Stimulated activated CD8-positive, alpha-beta memory T cell treated with anti-CD3 and anti-CD28 coated beads, Interleukin-7, amount 100 ng/mL, for 1 hour (primary cell): Measurements from ENCODE around the gene PTPN9.
"Not testable (repeated sequence)": the region's sequence is repeated elsewhere in the genome, so short reads cannot be mapped to it uniquely, and the experiment has no call there.

ENCODE experiments used
- DNase-seq, 2 donors: peaks; one replicate each; pipeline ENCODE4 v3.0.0-alpha.2; 2020; ENCODE audit warnings: low read depth in 2 of 2

Gene PTPN9

GRCh38 chr15:75453703-75454470, 125.2 kb downstream of the PTPN9 start:
- peak; percentile 89 to 93 for DNase-seq

- peak in 1 of 2 donors; percentile 29 for DNase-seq
These were observed 126.0 kb downstream of the PTPN9 start for GRCh38 chr15:75452865-75453702.

DNA sequence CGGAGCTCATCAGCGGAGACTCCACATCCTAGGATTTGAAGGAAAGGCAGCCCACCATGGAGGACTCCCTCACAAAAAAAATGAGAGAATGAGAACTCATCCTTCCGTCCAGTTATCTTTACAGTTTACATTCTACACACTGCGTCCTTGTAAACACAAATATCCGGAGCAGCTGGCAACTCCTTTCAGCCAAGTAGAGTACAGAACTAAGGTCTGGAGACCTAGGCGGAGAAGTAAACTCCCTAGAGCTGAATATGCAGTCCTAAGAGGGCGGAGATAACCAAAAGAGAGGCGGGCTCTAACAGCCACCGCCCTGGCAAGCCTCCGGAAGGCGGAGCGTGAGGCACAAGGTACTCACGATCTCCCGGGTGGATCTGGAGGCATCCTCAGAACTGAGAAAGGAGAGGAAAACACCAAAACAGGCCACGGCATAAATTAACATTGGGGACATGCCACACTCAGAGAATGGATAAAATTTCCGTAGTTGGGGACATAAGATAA, 126.7 kb downstream of the PTPN9 start:
- DNase-seq = peak; percentile 42 to 49

DNA sequence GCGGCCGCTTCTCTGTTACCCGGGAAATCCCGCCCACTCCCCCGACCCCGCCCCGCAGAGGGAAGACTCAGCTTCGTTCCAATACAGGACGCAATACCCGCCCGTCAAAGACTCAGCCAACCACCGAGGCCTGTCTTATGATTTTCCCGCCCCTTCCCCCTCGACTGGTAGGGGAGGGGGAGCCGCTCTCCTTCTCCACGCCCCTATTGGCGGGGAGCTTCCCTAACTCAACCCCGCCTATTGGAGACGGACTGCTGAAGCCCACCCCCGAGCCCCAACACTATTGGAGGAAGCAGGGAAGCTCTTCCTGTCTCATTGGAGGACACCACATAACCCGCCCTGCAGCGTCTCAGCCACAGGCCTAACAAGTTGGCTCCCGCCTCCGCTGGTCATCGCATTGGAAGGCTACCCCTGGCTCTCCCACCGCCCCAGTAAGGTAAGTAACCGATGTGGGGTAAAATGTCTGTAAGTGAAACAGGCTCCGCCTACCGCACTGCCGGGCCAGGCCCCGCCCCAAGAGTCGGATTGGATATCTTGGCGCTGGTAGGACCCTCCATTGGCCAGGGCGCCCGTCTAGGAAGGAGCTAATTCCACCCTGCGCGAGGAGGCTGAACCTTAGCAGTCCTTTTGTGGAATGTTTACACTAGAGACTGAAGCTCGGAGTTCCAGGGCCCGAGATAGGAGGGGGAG, 127.3 kb downstream of the PTPN9 start, which contains the start of gene SIN3A:
Gene SIN3A, minus strand, starts transcription at position 17 of the 690 bp plus-strand sequence. CDS start 21,315 bp downstream, outside the sequence.
- DNase-seq = peak; percentile 95 to 99

GRCh38 chr15:75451202-75451673, 127.9 kb downstream of the PTPN9 start:
- DNase-seq = no peak

- peak; percentile 84 to 88 for DNase-seq
These were observed 128.6 kb downstream of the PTPN9 start for GRCh38 chr15:75450307-75451201.

DNA sequence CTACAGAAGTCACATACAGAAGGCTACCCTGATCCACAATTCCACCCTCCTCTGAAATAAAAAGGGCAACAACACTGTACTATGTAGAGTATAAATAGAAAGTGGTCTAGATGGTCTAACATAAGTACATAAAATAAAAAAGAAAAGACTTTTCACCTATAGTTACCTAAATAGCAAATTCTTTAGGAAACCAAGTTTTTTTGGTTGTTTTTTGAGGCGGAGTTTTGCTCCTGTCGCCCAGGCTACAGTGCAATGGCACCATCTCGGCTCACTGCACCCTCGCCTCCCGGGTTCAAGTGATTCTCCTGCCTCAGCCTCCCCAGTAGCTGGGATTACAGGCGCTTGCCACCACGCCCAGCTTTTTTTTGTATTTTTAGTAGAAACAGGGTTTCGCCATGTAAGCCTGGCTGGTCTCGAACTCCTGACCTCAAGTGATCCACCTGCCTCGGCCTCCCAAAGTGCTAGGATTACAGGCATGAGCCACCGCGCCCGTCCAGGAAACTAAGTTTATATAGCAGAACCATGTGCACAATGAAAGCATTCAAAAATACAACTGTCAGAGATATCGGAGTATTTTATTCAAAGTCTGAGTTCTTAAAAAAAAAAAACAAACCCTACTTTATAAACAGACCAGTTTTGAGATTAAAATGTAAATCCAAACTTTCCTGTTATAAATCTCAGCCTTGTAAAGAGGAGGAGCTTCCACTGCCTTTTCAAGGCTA, 129.4 kb downstream of the PTPN9 start:
- DNase-seq = no peak

GRCh38 chr15:75448171-75448570, 130.9 kb downstream of the PTPN9 start:
- not testable (repeated sequence) for DNase-seq

- DNase-seq = no peak
These were observed 133.0 kb downstream of the PTPN9 start for GRCh38 chr15:75446151-75446550.

DNA sequence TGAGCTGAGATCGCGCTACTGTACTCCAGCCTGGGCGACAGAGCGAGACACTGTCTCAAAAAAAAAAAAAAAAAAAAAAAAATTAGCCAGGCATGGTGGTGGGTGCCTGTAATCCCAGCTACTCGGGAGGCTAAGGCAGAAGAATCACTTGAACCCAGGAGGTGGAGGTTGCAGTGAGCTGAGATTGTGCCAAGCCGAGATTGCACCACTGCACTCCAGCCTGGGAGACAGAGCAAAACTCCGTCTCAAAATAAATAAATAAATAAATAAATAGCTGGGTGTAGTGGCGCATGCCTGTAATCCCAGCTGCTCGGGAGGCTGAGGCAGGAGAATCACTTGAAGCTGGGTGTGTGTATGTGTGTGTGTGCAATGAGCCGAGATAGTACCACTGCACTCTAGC, 133.8 kb downstream of the PTPN9 start:
- not testable (repeated sequence) for DNase-seq

DNA sequence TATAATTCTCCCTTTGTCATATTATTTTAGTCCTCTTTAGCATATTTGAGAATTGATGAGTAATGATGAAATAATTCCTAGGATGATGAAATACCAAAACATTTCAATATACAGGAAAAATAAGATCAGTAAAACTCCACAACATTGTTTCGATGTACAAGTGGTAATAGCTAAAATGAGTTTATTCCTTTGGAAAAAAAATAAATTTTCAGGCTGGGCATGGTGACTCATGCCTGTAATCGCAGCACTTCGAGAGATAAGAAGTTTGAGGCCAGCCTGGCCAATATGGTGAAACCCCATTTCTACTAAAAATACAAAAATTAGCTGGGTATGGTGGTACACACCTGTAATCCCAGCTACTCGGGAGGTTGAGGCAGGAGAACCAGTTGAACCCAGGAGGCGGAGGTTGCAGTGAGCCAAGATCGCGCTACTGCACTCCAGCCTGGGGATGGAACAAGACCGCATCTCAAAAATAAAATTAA, 135.1 kb downstream of the PTPN9 start:
- not testable (repeated sequence) for DNase-seq

- DNase-seq = no peak
These were observed 141.4 kb downstream of the PTPN9 start for GRCh38 chr15:75437721-75438120.

GRCh38 chr15:75436881-75437280, 142.2 kb downstream of the PTPN9 start:
- DNase-seq = no peak

GRCh38 chr15:75431682-75432081, 147.4 kb downstream of the PTPN9 start:
- DNase-seq = no peak

DNA sequence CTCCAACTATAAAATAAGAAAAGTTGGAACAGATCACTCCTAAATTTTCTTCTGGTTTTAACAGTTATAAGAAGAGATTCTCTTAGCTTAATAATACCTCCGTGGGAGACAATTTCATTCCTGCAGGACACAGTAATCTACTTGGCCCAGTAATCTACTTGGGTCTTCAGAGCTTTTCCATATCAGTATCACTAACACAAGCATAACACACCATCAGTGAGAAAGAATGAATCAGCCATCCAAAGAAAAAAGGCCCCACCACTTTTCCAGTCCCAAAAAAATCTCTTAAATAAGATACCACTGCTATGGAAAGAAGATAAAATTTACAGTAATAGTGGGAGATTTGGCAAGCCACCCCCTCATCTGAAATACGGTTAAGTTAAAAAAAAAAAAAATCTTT, 147.8 kb downstream of the PTPN9 start:
- no peak for DNase-seq

DNA sequence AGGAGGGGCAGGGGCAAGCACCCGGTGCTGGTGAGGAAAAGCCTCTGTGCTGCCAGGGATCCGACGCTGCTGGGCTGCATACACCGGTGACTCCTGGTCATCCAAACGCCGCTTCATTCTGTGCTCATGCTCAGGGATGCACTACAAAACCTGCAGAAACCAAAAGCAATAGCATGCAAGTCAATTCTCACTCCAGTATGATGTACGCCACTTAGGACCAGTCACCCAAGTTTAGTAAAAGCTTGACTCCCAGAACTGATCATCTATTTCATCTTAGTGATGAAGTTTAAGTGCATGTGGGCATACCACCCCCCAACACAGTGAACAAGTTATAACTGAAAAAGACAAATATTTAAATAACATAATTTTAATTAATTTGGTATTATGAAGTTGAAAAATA, 148.9 kb downstream of the PTPN9 start:
- no peak for DNase-seq

- DNase-seq = no peak
These were observed 151.0 kb downstream of the PTPN9 start for GRCh38 chr15:75428152-75428551.

- no peak for DNase-seq
These were observed 153.1 kb downstream of the PTPN9 start for GRCh38 chr15:75425966-75426500.

DNA sequence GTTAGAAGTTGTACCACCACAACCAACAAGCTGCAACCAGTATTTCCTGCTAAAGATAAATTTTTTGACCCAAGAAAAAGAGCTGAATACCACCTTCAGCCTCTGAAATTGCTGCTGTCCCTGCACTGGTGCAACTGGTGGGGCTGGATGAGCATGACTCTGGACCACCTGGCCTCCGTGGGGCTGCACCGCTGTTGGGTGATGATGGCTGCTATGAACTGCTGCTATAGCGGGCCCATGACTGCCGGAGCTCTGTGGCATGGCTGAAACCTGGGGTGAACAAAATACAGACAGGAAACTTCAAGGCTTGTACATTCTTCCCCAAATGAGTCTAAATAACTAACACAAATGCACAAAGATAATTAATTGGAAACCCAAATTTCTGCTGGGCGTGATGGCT, 156.6 kb downstream of the PTPN9 start:
- DNase-seq = no peak

DNA sequence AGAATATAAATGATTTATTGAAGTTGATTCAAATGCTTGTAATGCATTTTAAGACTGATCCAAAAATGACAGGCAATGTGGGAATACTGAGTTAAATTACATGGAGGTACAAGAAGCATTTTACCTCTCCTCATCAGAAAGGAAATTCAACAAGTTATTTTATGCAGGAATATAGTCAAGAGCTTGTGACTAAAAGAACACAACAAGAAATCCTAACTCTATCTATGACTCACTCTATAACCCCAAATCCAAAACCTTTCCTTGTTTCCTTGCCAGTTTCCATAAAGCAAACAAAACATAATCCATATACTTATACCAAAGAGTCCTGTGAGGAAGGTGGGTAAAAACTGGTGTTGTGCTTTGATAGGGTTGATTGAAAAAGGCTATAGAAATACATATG, 158.4 kb downstream of the PTPN9 start:
- no peak for DNase-seq
